Daoy (cell line): ENCODE results near the gene GPHA2. TPM values are rescaled to one million over a fixed set of nuclear protein-coding genes. Genes with fewer than 3 reads are reported as not detected.

Experiments used
- DNase-seq: peaks from one replicate; pipeline ENCODE4 v3.0.0-alpha.2; 2015; ENCODE audit warnings: low read depth
- total RNA-seq: library from RNA; depleted of rRNA; stranded (reverse); fragments of >200 nt; shearing (Covaris generic); gene quantifications from 2 replicates; pipeline ENCODE4 v1.2.3, GENCODE V29; 2014

Gene GPHA2
- total RNA-seq, 1 experiment from 2014 or later = not detected

DNA sequence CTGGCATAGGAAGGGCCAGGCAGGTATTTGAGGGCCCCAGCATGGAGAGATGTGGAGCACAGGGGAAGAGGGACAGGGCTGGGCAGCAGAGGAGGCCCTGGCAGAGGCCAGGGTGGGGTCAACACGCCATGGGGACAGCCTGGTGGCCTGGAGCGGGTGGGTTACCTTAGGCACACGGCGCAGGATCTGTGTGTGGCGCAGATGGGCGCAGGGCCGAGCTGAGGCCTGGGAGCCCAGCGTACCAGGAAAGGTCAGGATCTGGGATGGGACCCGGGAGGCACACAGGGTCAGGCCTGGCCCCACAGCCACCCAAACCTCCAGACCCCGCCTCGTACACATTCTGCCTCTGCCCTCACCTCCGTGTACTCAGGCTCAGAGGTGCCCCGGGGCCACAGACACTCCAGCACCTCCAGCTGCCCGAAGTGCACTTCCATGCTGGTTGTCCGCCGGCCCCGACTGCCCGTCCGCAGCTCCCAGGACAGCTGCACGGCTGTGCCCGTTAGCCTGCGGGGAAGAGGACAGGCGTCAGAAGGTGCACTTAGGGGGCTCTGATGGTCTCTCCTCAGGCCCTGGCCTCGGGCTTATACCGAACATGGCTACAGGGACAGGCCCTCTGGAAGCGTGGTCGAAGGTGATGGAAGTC is 25.1 kb downstream of the GPHA2 start:
- DNase-seq = no peak

DNA sequence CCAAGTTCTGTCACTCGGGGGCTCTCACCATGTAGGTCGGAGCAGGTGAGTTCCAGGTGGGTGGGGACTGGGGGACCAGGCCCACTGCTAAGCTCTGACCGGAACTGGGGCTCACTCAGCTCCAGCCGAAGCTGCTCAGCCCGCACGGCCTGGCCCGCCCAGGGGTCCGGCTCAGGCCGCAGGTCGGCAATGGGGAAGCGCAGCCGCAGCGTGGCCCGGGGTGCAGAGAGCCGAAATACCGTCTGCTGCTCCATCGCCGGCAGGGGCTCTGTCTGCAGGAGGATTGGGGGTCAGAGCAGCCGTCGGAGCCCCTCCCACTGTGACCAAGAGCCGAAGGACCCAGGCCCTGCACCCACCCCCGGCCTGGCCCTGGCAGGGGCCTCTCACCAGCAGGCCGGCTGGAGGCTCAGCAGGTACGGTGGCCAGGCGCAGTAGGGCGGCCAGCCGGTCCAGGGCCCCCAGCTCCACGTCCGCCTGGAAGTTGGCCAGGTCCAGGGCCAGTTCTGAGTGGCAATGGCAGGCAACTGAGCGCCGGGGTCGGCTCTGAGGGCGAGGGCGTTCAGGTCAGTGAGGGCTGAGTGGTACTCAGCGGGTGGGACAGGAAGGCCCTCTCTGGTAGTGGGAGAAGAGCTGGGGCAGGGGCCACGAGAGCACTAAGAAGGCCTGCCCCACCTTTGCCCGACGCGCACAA is 25.9 kb downstream of the GPHA2 start:
- DNase-seq = no peak

DNA sequence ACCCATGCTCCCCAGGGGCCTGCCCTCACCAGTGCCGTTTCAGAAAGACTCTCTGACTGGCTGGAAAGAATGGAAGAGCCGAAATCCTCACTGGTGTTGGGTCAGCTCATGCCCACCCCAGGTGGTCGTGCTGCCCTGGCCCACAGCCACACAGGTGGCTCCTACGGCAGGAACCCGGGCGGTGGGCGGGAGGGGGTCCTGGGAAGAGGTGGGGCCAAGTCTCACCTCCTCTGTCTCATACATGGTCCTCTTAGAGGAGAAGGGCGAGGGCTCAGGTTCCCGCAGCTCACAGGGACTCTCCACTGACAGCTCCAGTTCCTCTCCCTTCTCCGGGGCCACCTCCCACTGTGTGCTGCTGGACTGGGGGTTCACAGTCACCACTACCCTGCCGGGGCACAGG is 26.9 kb downstream of the GPHA2 start:
- no peak for DNase-seq

DNA sequence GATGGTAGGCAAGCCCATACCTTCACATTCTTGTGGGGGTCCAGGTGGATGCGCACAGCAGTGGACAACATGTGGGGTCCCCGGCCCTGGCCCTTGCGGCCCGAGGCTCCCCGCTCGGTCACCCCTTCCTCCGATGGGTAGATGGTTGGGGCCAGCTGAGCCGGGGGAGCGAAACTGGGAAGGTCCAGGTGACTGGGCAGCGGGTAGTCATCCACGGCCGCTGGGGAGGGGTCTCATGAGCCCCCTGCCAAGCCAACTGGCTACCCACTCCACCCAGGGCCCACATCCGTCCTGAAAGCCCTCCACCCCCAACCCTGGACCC is 29.4 kb downstream of the GPHA2 start:
- no peak for DNase-seq

DNA sequence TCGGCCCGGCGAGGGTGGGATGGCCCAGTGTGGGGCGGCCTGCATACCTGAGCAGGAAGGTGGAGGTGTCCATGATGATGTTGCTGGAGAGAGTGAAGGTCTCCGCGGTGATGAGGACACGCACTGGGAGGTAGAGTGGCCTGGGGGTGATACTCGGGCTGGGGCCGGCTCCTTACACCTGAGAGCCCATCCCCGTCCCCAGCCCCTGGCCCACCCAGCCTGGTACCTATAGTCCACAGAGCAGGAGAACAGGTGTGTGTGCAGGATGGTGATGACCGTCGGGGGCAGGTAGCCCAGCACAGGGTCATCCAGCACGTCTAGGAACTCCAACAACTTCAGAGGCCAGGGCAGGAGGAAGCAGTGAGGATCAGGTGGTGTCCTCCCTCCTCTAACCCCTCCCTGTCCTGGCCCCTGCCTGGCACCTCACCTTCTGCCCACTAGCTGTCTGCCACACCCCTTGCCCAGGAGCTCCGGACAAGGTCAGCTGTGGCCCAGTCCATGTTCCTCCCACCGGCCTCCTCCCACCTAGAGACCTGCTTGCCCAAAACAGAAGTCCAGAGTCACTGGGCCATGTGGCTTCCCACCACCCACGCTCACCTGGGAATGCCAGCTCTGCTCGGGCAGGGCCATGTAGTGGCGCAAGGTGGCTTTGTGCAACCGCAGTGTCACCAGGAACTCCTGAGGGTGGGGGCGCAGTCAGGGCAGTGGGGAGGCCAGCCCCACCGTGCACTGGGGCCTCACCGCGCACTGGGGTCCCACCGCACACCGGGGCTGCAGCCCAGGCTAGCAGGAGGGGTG is 30.0 kb downstream of the GPHA2 start:
- DNase-seq = no peak

DNA sequence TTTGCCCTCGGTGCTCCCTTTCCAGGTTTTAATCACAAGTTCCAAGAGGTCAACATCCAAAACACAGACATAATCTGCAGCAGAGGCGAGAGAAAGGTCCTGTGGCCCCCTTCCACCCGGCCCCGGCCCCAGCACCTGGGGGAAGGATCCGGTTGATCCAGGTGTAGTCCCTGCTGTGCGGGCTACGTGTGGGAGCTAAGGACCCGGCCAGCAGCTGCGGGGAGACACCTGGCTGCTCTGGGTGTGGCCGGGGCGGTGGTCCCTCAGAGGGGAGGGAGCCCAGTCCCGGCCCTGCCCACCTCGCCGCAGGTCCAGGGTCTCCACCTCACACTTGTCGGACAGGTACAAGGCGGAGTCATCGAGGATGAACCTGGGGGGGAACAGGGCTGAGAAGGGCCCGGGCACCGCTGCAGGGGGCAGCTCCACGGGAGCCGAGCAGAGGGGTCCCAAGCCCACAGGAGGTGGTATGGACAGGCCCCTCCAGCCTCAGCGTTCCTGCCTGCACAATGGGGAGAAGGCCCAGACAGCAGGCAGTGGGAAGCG is 32.3 kb downstream of the GPHA2 start:
- DNase-seq = no peak

DNA sequence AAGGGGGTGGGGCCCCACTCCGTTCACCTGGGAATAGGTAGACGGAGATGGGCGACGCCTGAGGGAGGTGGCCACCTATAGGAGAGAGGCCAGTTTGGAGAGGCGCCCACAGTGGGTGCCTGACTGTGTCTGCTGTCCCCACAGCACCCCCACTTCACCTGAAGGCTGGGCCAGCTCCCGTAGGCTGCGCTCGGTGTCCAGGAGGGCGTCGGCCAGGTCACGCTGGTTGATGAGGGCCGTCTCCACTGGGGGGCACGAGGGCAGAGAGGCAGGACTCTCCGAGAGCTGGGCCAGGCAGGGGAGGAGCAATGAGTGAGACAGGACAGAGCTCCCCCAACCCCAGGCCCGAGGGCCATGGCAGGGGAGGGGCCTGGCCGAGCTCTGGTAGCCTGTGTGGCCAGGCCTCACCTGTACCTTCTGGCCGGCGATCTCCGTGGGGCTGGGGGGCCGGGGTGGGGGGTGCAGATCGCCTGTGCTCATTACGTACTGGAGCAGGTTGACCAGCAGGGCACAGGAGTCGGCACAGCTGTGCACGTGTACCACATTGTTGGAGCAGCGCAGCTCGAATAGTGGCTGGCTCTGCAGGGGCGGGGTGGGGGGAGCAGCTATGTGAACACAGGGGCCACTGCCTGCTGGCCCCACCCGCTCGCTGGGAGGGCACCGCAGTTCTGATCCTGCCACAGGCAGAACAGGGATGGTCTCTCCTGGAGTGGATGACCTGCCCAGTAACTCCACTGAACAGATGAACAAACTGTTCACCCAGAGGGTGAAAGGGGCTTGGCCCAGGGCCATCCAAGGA is 33.4 kb downstream of the GPHA2 start:
- DNase-seq = no peak

DNA sequence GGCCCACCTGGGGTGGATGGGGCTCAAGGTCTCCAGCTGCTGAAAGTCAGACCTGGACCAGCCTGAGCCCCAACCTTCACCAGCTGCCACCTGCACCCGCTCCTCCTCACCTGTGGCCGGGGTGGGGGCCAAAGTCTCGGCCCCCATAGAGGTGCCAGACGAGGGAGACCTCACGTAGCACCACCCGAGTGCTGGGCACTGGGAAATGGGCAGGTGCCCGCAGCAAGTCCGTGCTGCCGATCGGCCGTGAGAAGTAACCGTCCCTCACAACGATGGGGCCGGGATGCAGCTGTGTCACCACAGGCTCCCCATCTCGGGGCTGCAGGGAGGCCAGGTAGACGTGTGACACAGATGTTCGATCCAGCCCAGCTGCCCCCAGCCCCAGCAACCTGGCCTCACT is 34.9 kb downstream of the GPHA2 start:
- DNase-seq = no peak

DNA sequence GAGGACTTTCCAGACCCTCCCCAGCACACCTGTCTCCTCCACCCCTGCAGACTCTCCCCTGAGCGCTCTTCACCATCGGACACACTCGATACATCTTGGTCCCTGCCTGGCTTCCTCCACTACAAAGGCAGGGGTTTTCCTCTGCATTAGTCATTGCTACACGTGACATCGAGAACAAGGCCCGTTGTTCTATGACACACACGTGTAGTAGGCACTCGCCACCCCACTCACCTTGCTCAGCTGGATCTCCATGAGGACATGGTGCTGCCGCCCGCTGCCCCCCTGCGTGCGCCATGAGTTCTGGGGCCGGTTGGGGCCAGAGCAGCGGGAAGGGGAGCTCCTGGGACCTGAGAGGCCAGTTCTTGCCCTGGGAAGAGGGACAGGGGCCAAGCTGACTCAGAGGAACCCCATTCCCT is 35.4 kb downstream of the GPHA2 start:
- DNase-seq = peak; percentile 88

DNA sequence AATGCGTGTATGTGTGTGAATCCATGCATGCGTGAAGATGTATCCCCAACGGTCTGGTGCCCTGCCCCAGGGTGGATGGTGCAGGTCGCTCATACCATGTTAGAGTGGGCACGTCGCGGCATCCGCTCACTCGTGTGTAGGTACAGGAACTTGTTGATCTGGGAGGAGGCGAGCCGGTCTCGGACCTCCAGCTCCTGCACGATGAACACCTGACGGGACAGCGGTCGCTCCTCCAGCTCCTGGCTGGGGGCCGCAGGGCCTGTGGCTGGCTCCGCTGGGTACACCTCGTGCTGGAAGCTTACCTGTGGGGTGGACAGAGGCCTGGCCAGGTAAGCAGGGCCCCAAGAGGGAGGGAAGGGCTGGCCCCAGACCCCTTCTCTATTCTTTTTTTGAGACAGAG is 37.2 kb downstream of the GPHA2 start:
- no peak for DNase-seq

DNA sequence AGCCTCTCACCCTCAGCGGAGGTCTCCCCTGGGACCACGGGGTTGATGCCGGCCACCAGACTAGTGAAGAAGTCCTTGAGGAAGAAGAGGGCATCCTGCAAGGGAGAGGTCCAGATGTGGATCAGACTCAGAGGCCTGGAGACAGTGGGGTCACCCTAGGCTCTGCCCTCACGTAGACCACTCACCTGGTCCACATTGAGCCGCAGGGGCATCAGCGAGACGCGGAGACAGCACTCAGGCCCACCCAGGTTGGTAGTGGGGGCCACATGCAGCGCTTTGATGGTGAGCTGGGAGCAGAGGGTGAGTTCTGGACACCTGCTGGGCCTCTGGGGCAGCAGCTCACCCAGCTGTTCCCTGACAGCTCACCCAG is 37.6 kb downstream of the GPHA2 start:
- no peak for DNase-seq

DNA sequence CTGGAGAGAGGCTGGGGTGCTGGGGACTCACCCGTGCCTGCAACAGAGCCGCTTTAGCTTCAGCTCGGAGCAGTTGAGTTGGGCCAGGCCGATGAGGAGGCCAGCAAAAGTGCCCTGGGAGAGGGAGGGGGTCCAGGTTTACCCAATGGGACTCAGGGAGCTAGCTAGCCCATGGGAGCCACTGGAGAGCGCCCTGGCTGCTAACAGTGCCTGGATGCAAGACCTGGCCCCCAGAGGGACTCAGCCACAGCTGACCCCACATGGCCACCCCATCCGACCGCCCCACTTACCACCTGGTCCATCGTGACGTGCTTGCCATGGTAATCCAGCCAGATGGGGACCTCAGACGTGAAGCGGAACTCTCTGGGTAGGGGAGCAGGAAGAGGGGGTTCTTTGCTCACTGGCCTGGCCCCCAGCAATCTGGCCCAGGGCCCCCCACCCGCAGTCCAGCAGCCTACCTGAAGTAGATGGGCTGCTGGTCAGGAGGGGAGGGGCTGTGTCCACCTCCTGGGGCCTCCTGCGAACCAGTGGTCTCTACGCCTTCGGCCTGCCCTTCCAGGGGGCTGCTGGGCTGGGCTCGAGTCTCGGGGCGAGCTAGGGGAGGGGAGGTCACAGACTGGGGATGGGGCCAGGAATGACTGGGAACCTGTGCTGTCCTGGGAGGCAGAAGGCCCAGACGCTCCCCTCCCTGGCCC is 38.2 kb downstream of the GPHA2 start:
- DNase-seq = no peak

DNA sequence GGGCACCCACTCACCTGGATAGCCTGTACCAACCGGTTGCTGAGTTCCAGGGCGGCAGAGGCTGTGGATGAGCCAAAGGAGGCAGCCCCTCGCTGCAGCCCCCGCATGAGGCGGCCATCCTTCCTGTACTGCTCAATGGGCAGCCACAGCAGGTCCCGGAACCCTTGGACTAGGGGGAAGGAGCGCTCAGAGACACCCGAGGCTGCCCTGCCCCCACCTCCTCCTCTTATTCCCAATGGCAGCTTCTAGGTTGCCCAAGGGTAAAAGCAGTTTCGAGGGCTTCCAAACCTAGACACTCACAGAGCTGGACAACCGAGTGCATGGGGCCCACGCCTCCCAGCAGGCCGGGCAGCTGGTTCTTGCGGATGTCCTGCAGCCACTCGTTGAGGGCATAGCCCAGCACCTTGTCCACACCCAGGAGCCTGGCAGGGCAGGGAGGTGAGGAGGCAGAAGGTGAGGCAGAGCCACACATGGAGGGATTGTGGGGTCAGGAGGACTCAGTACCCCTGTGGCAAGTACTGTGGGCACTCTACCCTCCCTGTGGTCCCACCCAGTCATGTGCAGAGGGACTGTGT is 39.2 kb downstream of the GPHA2 start:
- DNase-seq = no peak

DNA sequence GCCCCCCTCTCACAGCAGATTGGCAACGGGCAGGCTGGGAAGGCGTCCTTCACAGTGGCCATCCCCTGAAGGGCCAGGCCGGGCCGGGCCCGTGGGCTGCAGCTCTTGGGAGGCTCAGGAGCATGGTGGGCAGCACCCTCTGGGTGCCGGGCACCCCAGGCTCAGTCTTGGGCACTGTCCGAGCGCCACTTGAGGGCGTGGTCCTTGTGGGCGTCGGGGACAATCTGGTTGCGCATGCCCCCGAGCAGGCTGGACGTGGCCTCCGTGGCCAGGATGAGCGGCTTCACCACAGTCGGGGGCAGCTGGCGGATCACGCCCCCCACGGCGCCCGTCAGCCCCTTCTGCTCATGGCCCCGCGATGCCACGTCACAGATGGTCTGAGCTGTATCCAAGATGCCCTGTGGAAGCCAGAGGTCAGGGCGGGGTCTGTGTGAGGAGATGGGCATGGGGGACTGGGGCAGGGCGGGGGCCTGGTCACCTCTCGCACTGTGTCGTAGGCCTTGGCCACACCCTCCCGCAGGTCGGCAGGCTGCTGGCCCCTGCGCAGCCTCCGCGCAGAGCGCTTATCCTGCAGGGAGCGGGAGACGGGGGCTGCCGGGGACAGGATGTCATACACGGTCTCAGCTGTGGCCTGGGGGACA is 40.8 kb downstream of the GPHA2 start:
- DNase-seq = no peak

DNA sequence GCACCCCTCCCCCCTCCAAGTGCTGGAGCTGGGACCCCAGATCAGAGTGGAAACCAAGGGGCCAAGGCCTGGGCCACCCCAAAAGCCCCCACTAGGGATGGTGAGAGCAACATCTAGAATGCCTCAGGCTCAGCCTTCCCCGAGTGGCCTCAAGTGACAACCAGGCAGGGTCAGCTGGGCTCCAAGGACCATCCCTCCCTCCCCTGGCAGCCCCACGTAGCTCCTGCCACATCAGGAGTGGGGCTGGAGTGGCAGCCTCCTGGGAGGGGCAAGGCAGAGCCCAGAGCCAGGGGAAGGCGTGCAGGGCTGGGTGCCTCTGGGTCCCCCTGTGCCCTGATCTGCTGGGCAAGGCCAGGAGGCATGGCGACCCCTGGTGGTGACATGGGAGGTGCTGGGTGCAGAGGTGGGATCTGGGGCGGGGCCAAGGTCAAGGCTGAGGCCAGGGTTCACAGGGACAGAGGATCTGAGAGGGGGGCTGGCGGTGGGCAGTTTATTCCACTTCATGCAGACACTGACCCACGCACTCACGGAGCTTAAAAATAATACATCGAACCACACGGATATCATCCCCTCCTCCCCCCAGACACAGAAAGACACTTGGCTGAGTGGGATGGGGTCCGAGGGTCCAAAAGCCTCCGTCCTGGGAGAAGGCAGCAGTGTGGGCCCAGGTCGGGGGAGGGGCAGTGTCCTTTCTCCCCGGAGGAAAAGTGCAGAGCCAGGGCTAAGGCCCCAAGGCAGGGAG is 41.5 kb downstream of the GPHA2 start:
- DNase-seq = peak; percentile 80

DNA sequence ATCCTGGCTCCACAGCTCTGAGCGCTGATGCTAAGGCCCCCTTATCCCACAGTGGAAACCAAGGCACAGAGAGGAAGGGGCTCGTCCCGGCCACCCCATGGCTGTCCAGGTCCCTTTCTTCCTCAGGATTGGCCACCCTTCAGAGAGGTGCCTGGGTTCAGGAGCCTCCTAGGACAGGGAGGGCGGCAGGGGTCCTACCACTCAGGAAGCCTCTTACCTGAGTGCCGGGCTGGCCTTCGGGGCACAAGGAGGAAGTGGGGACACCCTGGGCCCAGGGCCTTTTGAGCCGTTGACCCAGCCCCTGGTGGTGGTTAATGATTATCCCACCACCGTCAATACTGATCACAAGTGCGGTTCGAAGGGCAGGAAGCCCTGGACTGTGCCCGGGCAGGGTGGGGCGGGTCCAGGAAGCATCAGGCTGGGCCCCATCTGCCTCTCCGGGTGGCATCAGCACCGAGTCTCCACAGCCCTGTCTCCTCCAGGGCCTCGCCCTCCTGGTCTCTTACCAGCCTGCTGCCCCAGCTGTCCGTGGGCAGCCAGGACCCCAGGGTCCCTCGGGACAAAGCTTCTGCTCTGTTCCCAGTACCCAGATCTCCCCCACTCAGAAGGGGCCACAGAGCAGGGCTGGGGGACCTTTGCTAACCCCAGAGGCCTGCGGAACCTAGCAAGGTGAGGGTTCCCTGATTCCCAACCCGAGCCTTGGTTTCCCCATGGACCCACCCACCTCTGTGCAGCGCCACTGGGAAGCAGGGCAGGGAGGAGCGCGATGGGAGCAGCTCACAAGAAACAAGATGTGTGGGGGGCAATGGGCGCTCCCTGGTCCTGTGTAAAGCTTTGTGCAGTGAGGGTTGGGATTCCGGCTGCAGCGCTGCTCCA is 42.3 kb downstream of the GPHA2 start:
- no peak for DNase-seq

DNA sequence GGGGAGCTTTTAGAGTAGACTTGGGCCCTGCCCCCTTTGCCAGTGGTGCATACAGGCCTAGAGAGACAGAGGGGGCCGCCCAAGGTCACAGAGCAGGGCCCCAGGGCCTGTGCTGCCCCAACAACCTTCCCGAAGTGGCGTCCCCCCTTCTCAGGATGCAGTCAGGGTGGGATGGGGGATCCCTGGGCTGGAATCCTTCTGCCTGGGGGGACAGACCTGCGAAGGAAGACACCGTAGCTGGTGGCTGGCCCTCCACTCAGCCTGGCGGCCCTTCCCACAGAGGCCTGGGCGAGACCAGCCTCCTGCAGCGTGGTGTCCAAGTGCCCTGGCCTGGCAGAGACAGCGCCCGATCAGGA is 42.9 kb downstream of the GPHA2 start:
- no peak for DNase-seq

DNA sequence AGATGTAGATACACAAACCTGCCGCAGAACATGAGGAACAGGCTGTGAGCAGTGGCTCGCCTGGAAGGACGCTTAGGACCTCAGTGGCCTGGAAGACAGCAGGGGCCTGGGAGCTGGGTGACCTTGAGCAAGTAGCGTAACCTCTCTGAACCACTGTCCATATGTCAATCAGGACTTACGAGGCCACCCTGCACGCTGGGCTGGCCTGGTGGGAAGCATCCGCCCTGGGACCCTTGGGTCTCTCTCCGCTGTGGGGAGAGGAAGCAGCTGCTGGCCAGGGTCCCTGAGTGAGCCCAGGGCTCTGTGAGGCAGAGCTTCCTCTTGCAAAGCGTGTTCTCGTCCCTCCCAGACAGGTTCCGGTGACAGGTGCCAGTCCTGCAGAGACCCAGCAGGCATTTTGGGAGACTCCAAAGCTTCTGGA is 43.3 kb downstream of the GPHA2 start:
- no peak for DNase-seq

DNA sequence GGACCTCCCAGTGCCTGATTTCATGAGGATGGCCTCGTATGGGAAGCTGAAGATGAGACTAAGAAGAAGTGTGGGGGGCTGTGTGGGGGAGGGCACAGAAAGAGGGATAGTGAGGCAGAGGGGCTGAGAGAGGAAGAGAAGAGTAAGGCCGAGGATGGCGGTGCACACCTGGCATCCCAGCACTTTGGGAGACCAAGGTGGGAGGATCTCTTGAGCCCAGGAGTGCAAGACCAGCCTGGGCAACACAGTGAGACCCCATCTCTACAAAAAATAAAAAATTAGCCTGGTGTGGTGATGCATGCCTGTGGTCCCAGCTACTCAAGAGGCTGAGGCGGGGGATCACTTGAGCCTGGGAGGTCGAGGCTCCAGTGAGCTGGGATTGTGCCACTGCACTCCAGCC is 43.8 kb downstream of the GPHA2 start:
- no peak for DNase-seq
